Measurements from ENCODE around the gene LENEP.

LENEP gene

GRCh38 chr1:154960446-154961136 is 32.8 kb upstream of the LENEP start:
- DNase-seq: no peak

GRCh38 chr1:154961207-154962155 is 31.9 kb upstream of the LENEP start, which contains the start of gene PYGO2:
PYGO2 (minus strand) TSS chr1:154961782; CDS start chr1:154961576, 206 bp downstream.
- DNase-seq: peak; percentile 78 to 85

GRCh38 chr1:154962156-154962749 is 31.1 kb upstream of the LENEP start:
- DNase-seq: no peak

GRCh38 chr1:154962795-154963330 is 30.5 kb upstream of the LENEP start:
- DNase-seq: no peak

- DNase-seq: no peak
Measured at GRCh38 chr1:154963643-154964042, 29.7 kb upstream of the LENEP start.

GRCh38 chr1:154964359-154964758 is 29.0 kb upstream of the LENEP start:
- DNase-seq: no peak

GRCh38 chr1:154966111-154966510 is 27.3 kb upstream of the LENEP start:
- no peak for DNase-seq

- DNase-seq: no peak
Measured at GRCh38 chr1:154967331-154967950, 25.9 kb upstream of the LENEP start.

- DNase-seq: no peak
Measured at GRCh38 chr1:154968731-154969130, 24.7 kb upstream of the LENEP start.

- DNase-seq: no peak
Measured at GRCh38 chr1:154969246-154969645, 24.1 kb upstream of the LENEP start.

GRCh38 chr1:154969860-154970452 is 23.4 kb upstream of the LENEP start:
- no peak for DNase-seq

- DNase-seq: peak in 1 of 2 donors; percentile 61
Measured at GRCh38 chr1:154970631-154971340, 22.6 kb upstream of the LENEP start, which contains the start of gene SHC1. SHC1 (minus strand) TSS chr1:154970747; CDS start chr1:154970526, 221 bp downstream.

- DNase-seq: no peak
Measured at GRCh38 chr1:154971341-154971998, 21.9 kb upstream of the LENEP start.

- no peak for DNase-seq
Measured at GRCh38 chr1:154972213-154972516, 21.2 kb upstream of the LENEP start.

GRCh38 chr1:154972517-154973343 is 20.7 kb upstream of the LENEP start:
- no peak for DNase-seq

GRCh38 chr1:154973344-154974101 is 19.9 kb upstream of the LENEP start:
- peak; percentile 94 to 95 for DNase-seq

- DNase-seq: peak; percentile 99 to 100
Measured at GRCh38 chr1:154974102-154974807, 19.1 kb upstream of the LENEP start, which contains the start of gene CKS1B. CKS1B (plus strand) TSS chr1:154974681; CDS start chr1:154974746, 65 bp downstream.

- peak; percentile 96 to 97 for DNase-seq
Measured at GRCh38 chr1:154974808-154975408, 18.5 kb upstream of the LENEP start.
